GM10847 (cell line): ENCODE data around the gene MARK2.

Source experiments
- POLR2A ChIP-seq: IDR thresholded peaks from 2 replicates; pipeline ENCODE4 v1.6.1; 2011; ENCODE audit not compliant: insufficient read length; ENCODE audit errors: extremely low read depth

Gene MARK2

DNA sequence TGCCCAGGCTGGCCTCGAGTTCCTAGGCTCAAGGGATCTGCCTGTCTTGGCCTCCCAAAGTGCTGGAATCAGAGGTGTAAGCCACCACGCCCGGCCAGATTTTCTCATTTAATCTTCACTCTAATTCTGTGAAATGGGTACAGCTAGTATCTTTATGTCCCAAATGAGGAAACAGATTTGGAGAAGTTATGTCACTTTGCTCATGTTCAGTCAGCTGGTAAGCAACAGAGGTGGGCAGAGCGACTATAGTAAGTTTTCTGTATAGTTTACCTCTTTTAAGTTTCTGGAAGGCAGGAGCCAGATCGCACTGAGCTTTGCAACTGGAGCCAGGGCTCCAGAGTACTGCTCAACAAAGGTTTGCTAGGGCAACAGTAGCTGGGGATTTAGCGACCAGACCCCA, 44.9 kb downstream of the MARK2 start:
- TF ChIP-seq POLR2A = no peak

DNA sequence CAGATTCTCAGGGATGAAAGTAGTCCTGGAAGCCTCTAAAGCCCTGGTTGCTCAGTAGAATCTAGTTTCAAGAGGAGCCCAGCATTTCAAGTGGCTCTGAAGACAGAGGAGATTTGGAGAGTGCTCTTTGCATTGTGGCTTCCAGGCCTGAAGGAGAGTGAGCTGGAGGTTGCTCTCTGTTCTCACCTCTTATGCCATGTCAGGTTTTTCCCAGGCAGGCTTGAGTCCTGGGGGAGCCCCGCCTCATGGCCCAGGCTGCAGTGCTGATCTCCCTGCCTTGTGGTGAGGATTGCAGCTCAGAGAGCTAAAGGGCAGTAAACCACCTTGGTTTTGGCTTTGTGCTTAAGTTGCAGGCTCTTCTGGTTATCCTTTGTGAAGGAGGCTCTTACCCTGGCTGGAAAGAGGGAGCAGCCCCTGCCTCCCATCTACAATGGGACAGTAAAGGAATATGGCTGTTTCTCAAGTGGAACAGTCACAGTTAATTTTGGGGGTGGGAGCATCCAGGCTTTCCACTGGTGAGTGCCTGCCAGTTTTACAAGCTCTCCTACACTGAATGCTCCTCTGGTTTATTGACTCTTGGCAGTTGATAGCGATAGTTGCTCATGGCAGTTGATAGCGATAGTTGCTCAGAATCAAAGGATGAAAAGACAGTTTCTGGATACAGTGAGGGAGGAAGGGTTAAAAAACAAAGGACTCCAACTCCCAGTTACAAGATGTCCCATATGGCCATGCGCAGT, 45.5 kb downstream of the MARK2 start:
- no peak for TF ChIP-seq POLR2A

DNA sequence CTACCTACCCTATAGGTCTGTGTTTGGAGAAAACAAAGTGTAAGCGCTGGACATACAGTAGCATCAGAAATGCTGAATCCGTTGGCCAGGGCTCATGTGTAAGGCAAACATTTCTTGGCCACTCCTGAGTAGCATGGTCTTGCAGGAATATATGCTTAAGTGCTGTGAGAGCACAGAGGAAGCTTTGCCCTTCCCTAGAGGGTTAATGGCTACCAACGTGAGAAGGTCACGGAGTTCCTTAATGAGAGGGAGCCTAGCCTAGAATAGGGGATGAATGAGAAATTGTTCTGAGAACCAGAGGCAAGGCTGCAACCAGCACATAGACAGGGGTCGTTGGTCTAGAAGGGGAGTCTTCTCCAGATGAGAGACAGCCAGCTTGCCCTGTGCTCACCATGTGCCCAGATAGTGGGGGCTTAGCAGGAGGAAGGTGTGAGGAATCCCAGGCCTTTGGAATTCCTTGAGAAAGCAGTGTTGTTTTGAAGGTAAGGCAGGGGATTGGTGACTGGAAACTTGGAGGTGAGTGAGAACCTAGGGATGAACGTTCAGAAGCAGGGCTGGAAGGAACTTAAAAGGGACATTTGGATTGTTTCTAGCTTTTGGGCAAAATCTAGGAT, 48.6 kb downstream of the MARK2 start:
- no peak for TF ChIP-seq POLR2A

DNA sequence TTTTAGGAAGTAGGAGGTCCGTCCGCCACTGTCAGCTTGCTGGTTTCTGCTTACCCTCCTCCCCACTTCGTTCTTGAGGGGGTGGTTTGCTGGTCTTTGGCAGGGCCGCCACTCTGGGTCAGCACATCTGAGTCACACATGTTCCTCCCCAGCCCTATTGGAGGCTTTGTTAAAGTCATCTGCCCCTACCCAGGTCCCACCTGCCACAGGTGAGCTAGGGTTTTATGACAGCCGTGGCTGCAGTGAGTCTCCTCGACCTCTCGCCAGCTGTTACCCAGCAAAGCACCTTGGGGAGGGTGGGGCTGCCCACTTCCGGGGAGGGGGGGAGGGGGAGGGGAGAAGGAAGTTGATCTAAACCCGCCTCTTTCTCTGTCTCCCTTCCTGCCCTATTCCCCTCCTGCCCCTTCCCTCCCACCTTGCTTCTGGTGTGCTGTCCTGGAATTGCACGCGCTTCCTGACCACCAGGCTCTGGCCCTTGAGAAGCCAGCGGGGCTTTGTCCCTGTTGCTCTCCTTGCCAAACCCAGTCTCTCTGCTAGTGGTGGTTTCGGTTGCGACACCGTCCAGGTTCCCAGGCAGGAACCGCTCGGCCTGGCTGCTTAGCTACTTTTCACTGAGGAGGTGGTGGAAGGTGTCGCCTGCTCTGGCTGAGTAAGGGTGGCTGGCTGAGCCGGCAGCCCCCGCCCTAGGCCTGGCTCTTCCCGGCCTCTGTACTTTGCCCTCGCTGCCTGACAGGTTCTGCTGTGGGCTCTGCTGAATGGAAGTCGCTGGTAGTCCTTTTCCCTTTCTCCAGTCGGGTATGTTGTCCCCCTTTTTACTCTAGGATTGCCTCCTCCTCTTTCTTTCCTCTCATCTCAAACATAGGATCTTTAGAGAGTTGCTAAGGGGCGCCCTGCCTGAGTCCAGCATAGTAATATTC, 49.5 kb downstream of the MARK2 start:
- TF ChIP-seq POLR2A = peak; percentile 29

DNA sequence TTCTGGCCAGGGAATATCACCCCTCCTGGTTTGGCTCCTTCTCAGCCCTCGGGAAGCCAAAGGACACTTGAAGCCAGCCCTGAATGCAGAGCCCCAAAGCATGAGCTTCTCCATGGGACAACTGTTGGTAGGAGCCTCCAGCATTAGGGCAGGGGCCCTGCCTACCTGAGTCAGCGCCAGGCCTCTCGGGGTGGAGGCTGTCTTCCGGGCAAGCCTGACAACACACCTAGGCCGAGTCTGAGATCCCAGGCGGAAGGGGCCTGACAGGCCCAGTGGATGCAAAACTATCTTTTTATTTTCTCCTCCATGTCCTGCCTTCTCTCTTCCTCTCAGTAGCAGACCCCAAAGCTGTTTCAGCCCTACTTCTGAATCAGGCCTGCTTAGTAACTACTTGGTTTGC, 50.4 kb downstream of the MARK2 start:
- TF ChIP-seq POLR2A = no peak

DNA sequence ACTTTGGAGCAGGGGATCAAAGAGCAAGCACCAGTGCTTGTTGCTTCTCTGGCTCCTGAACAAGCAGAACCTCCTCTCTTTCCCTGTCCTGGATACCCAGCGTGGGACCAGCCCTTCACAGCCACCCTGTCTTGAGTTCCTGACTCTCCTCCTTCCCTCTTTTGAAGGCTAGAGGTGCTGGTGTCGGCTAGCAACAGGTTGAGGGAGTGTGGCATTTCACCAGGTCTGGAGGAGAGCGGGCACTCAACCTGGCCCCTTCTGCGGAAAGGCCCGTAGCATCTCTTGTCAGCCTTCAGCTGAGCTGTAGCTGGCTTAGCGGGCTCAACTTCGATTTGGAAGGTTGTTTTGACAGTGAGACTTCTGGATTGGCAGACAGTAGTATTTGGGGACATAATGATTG, 51.5 kb downstream of the MARK2 start:
- no peak for TF ChIP-seq POLR2A

DNA sequence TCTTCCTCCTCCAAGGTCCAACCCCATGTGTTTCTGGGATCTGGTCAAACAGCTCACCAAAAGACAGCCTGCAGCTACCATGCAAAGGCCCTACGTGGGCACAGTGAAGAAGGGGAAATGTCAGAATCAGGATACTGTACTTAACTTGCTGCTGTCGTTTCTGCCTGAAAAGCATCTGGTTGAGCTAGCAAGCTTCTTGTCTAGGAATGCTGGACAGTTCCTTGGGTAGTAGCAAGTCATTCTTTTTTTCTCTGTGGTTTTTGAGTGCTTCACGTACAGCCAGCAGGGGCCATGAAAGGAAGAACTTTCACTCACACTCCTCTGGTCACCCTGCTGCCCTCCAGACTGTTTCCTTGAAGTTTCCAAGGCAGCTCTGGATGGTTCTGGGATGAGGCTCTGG, 53.3 kb downstream of the MARK2 start:
- TF ChIP-seq POLR2A = no peak

DNA sequence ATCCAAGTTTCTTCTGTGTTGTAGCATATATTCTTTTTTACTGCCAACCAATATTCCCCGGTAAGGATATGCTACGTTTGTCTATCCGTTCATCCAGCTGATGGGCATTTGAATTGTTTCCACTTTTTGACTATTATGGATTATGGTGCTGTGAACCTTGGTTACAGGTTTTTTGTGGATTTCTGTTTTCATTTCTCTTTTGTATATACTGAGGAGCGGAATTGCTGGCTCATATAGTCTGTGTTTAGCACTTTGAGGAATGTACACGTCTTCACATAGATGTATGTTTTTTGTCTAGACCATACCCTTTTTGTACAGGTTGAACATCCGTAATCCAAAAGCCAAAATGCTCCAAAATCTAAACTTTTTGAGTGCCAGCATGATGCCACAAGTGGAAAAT, 54.4 kb downstream of the MARK2 start:
- TF ChIP-seq POLR2A = no peak

DNA sequence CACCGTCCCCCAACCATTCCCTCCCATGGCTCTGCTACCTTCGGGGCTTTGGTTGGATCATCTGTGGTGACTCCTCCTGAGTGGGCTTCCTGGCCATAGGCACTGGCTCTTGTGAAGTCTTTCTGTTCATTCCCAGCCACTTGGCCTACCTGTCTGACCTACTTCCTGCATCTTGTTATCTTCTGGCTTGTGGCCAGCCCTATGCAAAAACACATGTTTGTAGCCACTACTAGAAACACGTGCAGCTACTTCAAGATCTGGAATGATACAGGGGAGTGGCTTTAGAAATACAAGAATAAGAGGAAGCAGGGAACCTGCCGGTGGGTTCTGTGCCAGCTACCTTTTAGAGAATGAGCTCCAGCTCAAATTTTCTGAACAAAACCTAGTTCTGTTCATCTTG, 57.2 kb downstream of the MARK2 start:
- TF ChIP-seq POLR2A = no peak

DNA sequence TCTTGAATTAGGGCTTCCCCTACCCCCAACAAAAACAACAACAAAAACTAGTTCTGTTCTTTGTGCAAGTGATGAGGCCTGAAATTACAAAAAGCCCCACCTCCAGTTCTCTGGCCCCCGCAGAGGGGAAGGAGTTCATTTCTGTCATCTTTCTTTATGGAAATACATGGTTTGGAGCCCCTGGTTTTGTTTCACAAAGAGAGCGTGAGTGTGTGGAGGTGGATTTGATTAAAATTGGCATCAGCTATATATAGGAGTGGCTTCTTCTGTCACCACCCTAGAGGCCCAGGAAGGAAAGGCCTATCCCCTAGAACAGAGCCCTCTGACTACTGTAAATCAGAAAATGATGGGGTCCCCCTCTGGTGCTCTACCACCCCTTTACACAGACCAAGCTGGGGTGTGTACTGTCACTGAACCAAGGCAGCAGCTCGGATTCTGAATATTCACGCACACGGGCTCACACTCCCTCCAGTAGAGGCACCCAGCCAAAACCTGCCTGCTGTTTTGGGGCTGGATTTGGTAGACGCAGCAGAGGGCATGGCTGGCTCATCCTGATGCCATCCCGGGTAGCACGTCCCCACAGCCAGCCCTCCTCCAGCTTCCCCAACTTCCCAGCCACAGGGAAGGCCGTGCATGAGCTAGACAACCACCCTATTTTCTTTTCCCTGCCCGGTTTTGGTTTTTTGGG, 58.7 kb downstream of the MARK2 start:
- TF ChIP-seq POLR2A = no peak

DNA sequence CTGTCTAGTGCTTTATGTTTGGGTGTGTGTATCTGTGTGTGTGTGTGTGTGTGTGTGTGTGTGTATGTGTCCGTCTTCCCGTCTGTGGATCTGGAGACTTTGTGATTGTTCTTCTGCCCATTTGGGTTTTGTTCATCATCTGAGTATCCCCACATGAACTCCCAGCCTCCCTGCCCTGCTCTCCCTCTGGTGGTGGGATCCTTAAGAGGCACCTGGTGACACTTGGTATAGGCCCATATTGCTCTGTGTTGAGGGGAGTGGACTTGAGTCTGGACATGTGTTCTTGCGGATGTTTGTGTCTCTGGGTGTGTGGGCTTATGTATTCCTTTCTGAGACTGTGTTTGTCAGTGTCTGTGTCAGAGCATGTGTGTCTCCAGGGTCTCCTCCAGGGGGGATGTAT, 62.8 kb downstream of the MARK2 start:
- no peak for TF ChIP-seq POLR2A

DNA sequence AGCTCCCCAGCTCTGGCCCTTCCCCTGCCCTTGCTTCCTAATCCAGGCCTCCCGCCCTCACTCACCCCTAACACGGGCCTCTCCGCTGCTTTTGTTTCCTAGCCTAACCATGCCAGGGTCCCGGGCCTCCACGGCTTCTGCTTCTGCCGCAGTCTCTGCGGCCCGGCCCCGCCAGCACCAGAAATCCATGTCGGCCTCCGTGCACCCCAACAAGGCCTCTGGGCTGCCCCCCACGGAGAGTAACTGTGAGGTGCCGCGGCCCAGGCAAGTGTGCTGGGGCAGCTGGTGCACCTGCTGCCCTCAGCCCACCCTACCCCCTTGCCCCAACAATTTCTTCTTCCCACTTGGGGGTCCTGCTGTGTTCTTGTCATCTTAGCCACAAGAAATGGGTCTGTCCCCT, 65.0 kb downstream of the MARK2 start:
- no peak for TF ChIP-seq POLR2A

DNA sequence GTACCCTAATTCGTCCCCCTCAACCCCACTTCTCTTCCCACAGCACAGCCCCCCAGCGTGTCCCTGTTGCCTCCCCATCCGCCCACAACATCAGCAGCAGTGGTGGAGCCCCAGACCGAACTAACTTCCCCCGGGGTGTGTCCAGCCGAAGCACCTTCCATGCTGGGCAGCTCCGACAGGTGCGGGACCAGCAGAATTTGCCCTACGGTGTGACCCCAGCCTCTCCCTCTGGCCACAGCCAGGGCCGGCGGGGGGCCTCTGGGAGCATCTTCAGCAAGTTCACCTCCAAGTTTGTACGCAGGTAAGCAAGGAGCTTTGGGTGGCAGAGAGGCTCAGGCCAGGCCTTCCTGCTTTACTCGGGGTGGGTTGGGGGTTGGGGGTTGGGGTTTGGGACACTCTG, 65.8 kb downstream of the MARK2 start:
- no peak for TF ChIP-seq POLR2A

DNA sequence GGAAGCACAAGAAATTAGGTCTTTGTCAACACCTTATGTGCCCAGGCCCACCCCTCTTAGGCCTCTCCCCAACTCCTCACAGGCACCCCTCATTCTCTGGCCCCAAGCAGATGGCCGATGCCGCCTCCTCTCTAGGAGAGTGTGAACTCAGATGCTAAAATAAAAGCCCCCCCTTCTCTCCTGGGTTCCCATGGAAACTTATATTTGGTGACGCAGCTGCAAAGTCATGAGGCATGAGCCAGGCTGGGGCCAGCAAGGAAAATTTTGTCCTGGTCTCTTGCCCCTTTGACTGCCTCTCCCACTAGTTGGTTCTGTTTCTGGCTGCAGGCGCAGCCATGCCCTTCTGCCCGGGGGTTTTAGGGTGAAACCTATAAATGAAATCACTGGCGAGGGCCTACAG, 66.3 kb downstream of the MARK2 start:
- no peak for TF ChIP-seq POLR2A

DNA sequence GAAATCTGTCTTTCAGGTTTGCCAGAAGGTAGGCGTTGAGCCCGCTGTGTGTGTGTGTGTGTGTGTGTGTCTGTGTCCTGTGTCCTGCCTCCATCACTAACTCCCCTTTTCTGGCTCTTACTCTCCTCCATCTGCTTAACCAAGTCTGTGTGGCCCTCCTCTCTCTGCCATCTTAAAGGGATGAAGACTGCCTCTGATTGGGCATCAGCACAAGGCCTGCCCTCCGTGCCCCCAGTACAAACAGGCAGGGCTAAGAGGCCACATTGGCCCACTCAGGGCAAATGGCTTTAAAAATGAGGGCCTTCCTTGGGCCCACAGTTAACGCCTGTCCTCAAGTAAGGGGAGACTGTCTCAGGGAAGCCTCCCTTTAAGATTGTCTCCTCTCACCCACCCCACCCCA, 67.2 kb downstream of the MARK2 start:
- TF ChIP-seq POLR2A = no peak
